ENCODE data around the gene PRKAR2B. TPM values are rescaled to one million over a fixed set of nuclear protein-coding genes. Genes with fewer than 3 reads are reported as not detected.

Gene PRKAR2B
- total and polyA plus RNA-seq, 2 experiments from 2014 or later = 14.8 to 31.5 TPM

- no peaks in the 10 kb centered on the region for H3K36me3 ChIP-seq (replicated peaks; ENCODE audit: insufficient read depth, low read depth)
- no peaks in the 10 kb centered on the region for H4K20me1 ChIP-seq (ENCODE audit: insufficient read depth, poor library complexity, severe bottlenecking)
- H3K4me3 ChIP-seq = no peak overlapping the region
- peak overlapping the region; percentile 31 for H3K27ac ChIP-seq
- no peak overlapping the region for H3K4me2 ChIP-seq
- no peaks in the 10 kb centered on the region for H3K4me1 ChIP-seq (ENCODE audit: insufficient read depth)
- H3K27me3 ChIP-seq = no peaks in the 10 kb centered on the region
- no peak for DNase-seq (ENCODE audit: low spot score)
- H2AFZ ChIP-seq = no peak overlapping the region
- no peaks in the 10 kb centered on the region for H3K79me2 ChIP-seq
- no peaks in the 10 kb centered on the region for H3K9me2 ChIP-seq (replicated peaks; ENCODE audit: insufficient read depth)
- no peaks in the 10 kb centered on the region for H3K9me3 ChIP-seq (ENCODE audit: low read depth)
- TF ChIP-seq CTCF (IDR thresholded peaks at IDR 0.05; ENCODE audit: poor library complexity) (no peak), EZH2phosphoT487 (IDR thresholded peaks at IDR 0.05; ENCODE audit: low read depth, severe bottlenecking, unreplicated experiment) (no peak), EZH2 (IDR thresholded peaks at IDR 0.05; ENCODE audit: borderline replicate concordance) (no peak)
- 90% methylated on average over 10 of the region's 10 CpGs for WGBS (ENCODE audit: low lambda C conversion rate, missing lambda C conversion rate)
Measured at GRCh38 chr7:107196834-107197610, 152.5 kb downstream of the PRKAR2B start.

GRCh38 chr7:107201795-107202450, 157.4 kb downstream of the PRKAR2B start:
- Histone ChIP-seq H3K79me2 (no peaks in the 10 kb centered on the region), H3K9me2 (replicated peaks; ENCODE audit: insufficient read depth) (no peaks in the 10 kb centered on the region), H3K4me3 (no peak overlapping the region), H3K9me3 (ENCODE audit: low read depth) (no peaks in the 10 kb centered on the region), H3K27ac (no peak overlapping the region), H3K36me3 (replicated peaks; ENCODE audit: insufficient read depth, low read depth) (no peaks in the 10 kb centered on the region), H3K4me2 (no peak overlapping the region), H4K20me1 (ENCODE audit: insufficient read depth, poor library complexity, severe bottlenecking) (no peaks in the 10 kb centered on the region), H2AFZ (no peak overlapping the region), H3K4me1 (ENCODE audit: insufficient read depth) (no peaks in the 10 kb centered on the region), H3K27me3 (no peaks in the 10 kb centered on the region)
- WGBS (ENCODE audit: low lambda C conversion rate, missing lambda C conversion rate) = 84% methylated on average over 4 of the region's 4 CpGs
- peak; percentile 47 for DNase-seq (ENCODE audit: low spot score)
- TF ChIP-seq EZH2 (IDR thresholded peaks at IDR 0.05; ENCODE audit: borderline replicate concordance) (no peak), CTCF (IDR thresholded peaks at IDR 0.05; ENCODE audit: poor library complexity) (peak; percentile 53), EZH2phosphoT487 (IDR thresholded peaks at IDR 0.05; ENCODE audit: low read depth, severe bottlenecking, unreplicated experiment) (no peak)

GRCh38 chr7:107203607-107204006, 159.1 kb downstream of the PRKAR2B start:
- Histone ChIP-seq H3K36me3 (replicated peaks; ENCODE audit: insufficient read depth, low read depth) (no peaks in the 10 kb centered on the region), H3K4me3 (no peak overlapping the region), H3K4me1 (ENCODE audit: insufficient read depth) (no peaks in the 10 kb centered on the region), H3K79me2 (no peaks in the 10 kb centered on the region), H4K20me1 (ENCODE audit: insufficient read depth, poor library complexity, severe bottlenecking) (no peaks in the 10 kb centered on the region), H3K27me3 (no peaks in the 10 kb centered on the region), H3K27ac (no peak overlapping the region), H2AFZ (no peak overlapping the region), H3K4me2 (no peak overlapping the region), H3K9me3 (ENCODE audit: low read depth) (no peaks in the 10 kb centered on the region), H3K9me2 (replicated peaks; ENCODE audit: insufficient read depth) (no peaks in the 10 kb centered on the region)
- WGBS (ENCODE audit: low lambda C conversion rate, missing lambda C conversion rate) = 93% methylated on average over 7 of the region's 7 CpGs
- TF ChIP-seq CTCF (IDR thresholded peaks at IDR 0.05; ENCODE audit: poor library complexity) (no peak), EZH2 (IDR thresholded peaks at IDR 0.05; ENCODE audit: borderline replicate concordance) (no peak), EZH2phosphoT487 (IDR thresholded peaks at IDR 0.05; ENCODE audit: low read depth, severe bottlenecking, unreplicated experiment) (no peak)
- no peak for DNase-seq (ENCODE audit: low spot score)

All from hepatocyte (in vitro differentiated cells).